Left ventricle myocardium inferior (tissue), 1 donor: ENCODE measurements around the gene CFAP58. TPM values are rescaled to one million over a fixed set of nuclear protein-coding genes. Genes with fewer than 3 reads are reported as not detected.

Source experiments
- DNase-seq: peaks from one replicate; pipeline ENCODE4 v3.0.0-alpha.2; 2020
- H3K27ac ChIP-seq: fragments of 200-600 bp; replicated peaks from 2 replicates; pipeline ENCODE4 v1.8.0; 2021
- H3K27me3 ChIP-seq: fragments of 200-600 bp; 2 replicates; pipeline ENCODE4 v1.8.0; 2021; ENCODE audit warnings: low read depth
- H3K36me3 ChIP-seq: fragments of 200-600 bp; 2 replicates; pipeline ENCODE4 v1.8.0; 2021
- H3K4me1 ChIP-seq: fragments of 200-600 bp; 2 replicates; pipeline ENCODE4 v1.8.0; 2021
- H3K4me3 ChIP-seq: fragments of 200-600 bp; 2 replicates; pipeline ENCODE4 v1.8.0; 2021; ENCODE audit warnings: mild to moderate bottlenecking, moderate library complexity
- H3K9me3 ChIP-seq: fragments of 200-600 bp; replicated peaks from 2 replicates; pipeline ENCODE4 v1.8.0; 2021
- CTCF ChIP-seq: fragments of 200-600 bp; IDR thresholded peaks from 2 replicates; pipeline ENCODE4 v1.8.0; 2021; ENCODE audit warnings: antibody characterized with exemption, mild to moderate bottlenecking, borderline replicate concordance
- intact Hi-C: fragments of 100-400 bp; cut with micrococcal nuclease; formaldehyde crosslinking; loops from one replicate; pipeline ENCODE4 v1.11.0; 2022
- total RNA-seq: library from RNA; stranded (reverse); fragmentation: NEBNext Ultra II Directional; extraction: Animal tissue kit (Norgen Biotek cat#: 25700); gene quantifications from one replicate; pipeline ENCODE4 v1.2.1, GENCODE V29; 2021
- donor health status: DM: no; HTN: yes; CAD: no; lungs with severe emphysema.

Gene CFAP58
- total RNA-seq, 1 donor from 2014 or later: 3.5 TPM

DNA sequence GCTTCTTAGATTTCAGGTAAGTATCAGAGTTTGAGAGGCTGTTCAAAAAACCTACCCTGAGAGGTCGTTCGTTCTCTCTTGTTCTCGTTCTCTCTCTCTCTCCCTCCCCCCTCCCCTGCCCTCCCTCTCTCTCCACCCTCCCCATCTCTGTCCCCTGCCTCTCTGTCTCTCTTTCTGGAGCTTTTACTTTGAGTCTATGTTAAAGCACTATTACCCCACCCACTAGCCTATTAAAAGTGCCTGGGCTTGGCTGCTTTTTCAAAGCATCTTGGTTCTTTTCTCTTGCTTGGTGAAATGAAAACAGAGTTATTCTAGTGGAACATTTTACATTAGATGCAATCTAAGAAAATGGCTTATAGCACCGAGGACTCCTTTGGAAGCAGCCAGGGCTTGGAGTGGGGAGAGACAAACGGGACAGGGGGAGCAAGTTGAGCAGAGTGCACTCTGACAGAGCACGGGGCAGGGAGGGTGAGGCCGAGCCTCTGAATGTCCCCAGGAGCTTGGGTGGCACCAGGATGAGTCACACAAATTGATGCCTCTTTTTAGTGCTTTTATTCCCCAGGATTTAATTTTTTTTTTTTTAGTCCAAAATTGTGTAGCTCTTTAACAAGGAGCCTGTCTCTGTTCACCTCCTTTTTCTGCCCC lies 134.3 kb downstream of the CFAP58 start:
- Histone ChIP-seq H3K4me1 (peaks cover 5% of the 10 kb centered on the region), H3K27ac (no peak overlapping the region), H3K36me3 (no peaks in the 10 kb centered on the region), H3K9me3 (no peaks in the 10 kb centered on the region), H3K27me3 (peaks cover 26% of the 10 kb centered on the region), H3K4me3 (no peak overlapping the region)
- intact Hi-C loops: no loop called here
- no peak for TF ChIP-seq CTCF
- DNase-seq: no peak

GRCh38 chr10:104488439-104488832 lies 134.8 kb downstream of the CFAP58 start:
- intact Hi-C loops: no loop called here
- no peak for TF ChIP-seq CTCF

GRCh38 chr10:104492329-104492940 lies 138.8 kb downstream of the CFAP58 start:
- H3K4me3 ChIP-seq: no peak overlapping the region
- intact Hi-C loops: no loop called here
- H3K27ac ChIP-seq: peak overlapping the region; percentile 11
- no peak for TF ChIP-seq CTCF
- H3K36me3 ChIP-seq: no peaks in the 10 kb centered on the region
- no peaks in the 10 kb centered on the region for H3K27me3 ChIP-seq
- peak; percentile 21 for DNase-seq
- no peaks in the 10 kb centered on the region for H3K9me3 ChIP-seq
- peaks cover 8% of the 10 kb centered on the region for H3K4me1 ChIP-seq

More at GRCh38 chr10:104488439-104488832, 134.8 kb downstream of the CFAP58 start:
- Histone ChIP-seq H3K27ac (no peak overlapping the region), H3K4me3 (no peak overlapping the region), H3K4me1 (peaks cover 8% of the 10 kb centered on the region), H3K36me3 (no peaks in the 10 kb centered on the region), H3K9me3 (no peaks in the 10 kb centered on the region), H3K27me3 (peaks cover 21% of the 10 kb centered on the region)
- DNase-seq: no peak

GRCh38 chr10:104498347-104499081 lies 144.9 kb downstream of the CFAP58 start:
- H3K27ac ChIP-seq: no peak overlapping the region
- TF ChIP-seq CTCF: no peak
- no peaks in the 10 kb centered on the region for H3K36me3 ChIP-seq
- no peaks in the 10 kb centered on the region for H3K9me3 ChIP-seq
- DNase-seq: no peak
- H3K27me3 ChIP-seq: peaks cover 18% of the 10 kb centered on the region
- intact Hi-C loops: no loop called here
- H3K4me1 ChIP-seq: no peaks in the 10 kb centered on the region
- H3K4me3 ChIP-seq: no peak overlapping the region

DNA sequence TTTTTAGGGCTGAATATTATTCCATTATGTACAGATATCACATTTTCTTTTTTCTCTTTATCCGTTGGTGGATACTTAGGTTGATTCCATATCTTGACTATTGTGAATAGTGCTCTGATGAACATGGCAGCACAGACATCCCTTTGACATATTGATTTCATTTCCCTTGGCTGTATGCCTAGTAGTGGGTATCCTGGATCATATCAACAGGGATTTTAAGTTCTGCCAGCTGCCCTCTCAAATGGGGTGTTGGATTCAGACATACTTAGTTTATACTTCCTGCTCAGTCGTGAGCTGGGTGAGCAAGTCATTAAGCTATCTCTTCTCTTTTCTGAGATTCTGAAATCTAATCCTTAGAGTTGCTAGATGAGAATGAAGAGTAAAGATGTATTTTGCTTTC lies 147.8 kb downstream of the CFAP58 start:
- Histone ChIP-seq H3K36me3 (no peaks in the 10 kb centered on the region), H3K27ac (no peak overlapping the region), H3K4me1 (no peaks in the 10 kb centered on the region), H3K9me3 (no peaks in the 10 kb centered on the region), H3K4me3 (no peak overlapping the region), H3K27me3 (peaks cover 33% of the 10 kb centered on the region)
- no peak for TF ChIP-seq CTCF
- intact Hi-C loops: no loop called here
- DNase-seq: no peak
